IMR-90 (cell line): ENCODE measurements around the gene SIGLEC15. TPM values are rescaled to one million over a fixed set of nuclear protein-coding genes. Genes with fewer than 3 reads are reported as not detected.

Experiments used
- ATAC-seq: fragments of 200-7000 bp; cut with Tn5 transposase; 2 replicates; pipeline ENCODE4 v1.9.1; 2020; ENCODE audit warnings: low read depth, mild to moderate bottlenecking, moderate library complexity
- BruUV-seq: library from RNA; stranded (reverse); fragments of 400-500 nt; replicated peaks from 2 replicates; lab custom pipeline; 2021; lab: Mats Ljungman, UMichigan
- CTCF ChIA-PET: fragments of 300-600 bp; formaldehyde crosslinking; extraction: SDS; loops from one replicate; lab custom pipeline; 2021; ENCODE audit warnings: antibody characterized with exemption; lab: Yijun Ruan, JAX
- POLR2A ChIA-PET: fragments of 300-600 bp; sonication (Branson Sonifier 250); formaldehyde crosslinking; loops from one replicate; lab custom pipeline; 2022; ENCODE audit warnings: antibody characterized with exemption; ENCODE audit not compliant: unreplicated experiment; lab: Charles Lee
- DNase-seq: peaks from one replicate; pipeline ENCODE4 v3.0.0; 2013
- H2AFZ ChIP-seq: replicated peaks from 2 replicates; pipeline ENCODE3; 2013; ENCODE audit warnings: low read length, mild to moderate bottlenecking; ENCODE audit not compliant: poor library complexity
- H2AK5ac ChIP-seq: 2 replicates; pipeline ENCODE4 v1.6.1; 2013; ENCODE audit warnings: low read depth, low read length, inconsistent platforms
- H2AK9ac ChIP-seq: replicated peaks from 2 replicates; pipeline ENCODE3; 2013; ENCODE audit warnings: mild to moderate bottlenecking, low read depth, low read length, moderate library complexity; ENCODE audit not compliant: poor library complexity
- H2BK120ac ChIP-seq: 2 replicates; pipeline ENCODE4 v1.6.1; 2013; ENCODE audit warnings: low read depth, low read length, inconsistent platforms
- H2BK15ac ChIP-seq: 3 replicates; pipeline ENCODE4 v1.6.1; 2013; ENCODE audit warnings: low read depth, low read length, inconsistent platforms
- H2BK20ac ChIP-seq: 2 replicates; pipeline ENCODE4 v1.6.1; 2013; ENCODE audit warnings: low read depth, mild to moderate bottlenecking, inconsistent platforms, low read length, moderate library complexity
- H2BK5ac ChIP-seq: 2 replicates; pipeline ENCODE4 v1.6.1; 2013; ENCODE audit warnings: mild to moderate bottlenecking, low read depth, low read length, inconsistent platforms; ENCODE audit not compliant: poor library complexity, severe bottlenecking
- H3K14ac ChIP-seq: replicated peaks from 2 replicates; pipeline ENCODE4 v1.6.1; 2013; ENCODE audit warnings: low read depth, low read length, inconsistent platforms
- H3K18ac ChIP-seq: 2 replicates; pipeline ENCODE4 v1.6.1; 2013; ENCODE audit warnings: low read depth, low read length, control low read depth
- H3K23ac ChIP-seq: 2 replicates; pipeline ENCODE4 v1.6.1; 2013; ENCODE audit warnings: low read depth, low read length, inconsistent platforms
- H3K27ac ChIP-seq: 2 replicates; pipeline ENCODE4 v1.5.1; 2013; ENCODE audit warnings: mild to moderate bottlenecking, control low read depth, low read length; ENCODE audit not compliant: insufficient read depth
- H3K27me3 ChIP-seq: 2 replicates; pipeline ENCODE4 v1.6.1; 2013; ENCODE audit warnings: low read length; ENCODE audit not compliant: control insufficient read depth, insufficient read depth
- H3K36me3 ChIP-seq: 2 replicates; pipeline ENCODE4 v1.6.1; 2013; ENCODE audit warnings: low read length, mixed read lengths; ENCODE audit not compliant: control insufficient read depth, insufficient read depth
- H3K4ac ChIP-seq: 2 replicates; pipeline ENCODE4 v1.6.1; 2013; ENCODE audit warnings: low read depth, low read length, inconsistent platforms
- H3K4me1 ChIP-seq: 2 replicates; pipeline ENCODE4 v1.6.1; 2013; ENCODE audit warnings: low read length, mixed read lengths; ENCODE audit not compliant: control insufficient read depth, insufficient read depth
- H3K4me2 ChIP-seq: 2 replicates; pipeline ENCODE4 v1.6.1; 2013; ENCODE audit warnings: low read depth, mild to moderate bottlenecking, control low read depth, low read length, moderate library complexity
- H3K4me3 ChIP-seq: 2 replicates; pipeline ENCODE4 v1.5.1; 2013; ENCODE audit warnings: low read depth, mild to moderate bottlenecking, control low read depth, low read length, moderate library complexity; ENCODE audit not compliant: insufficient read depth
- H3K56ac ChIP-seq: 2 replicates; pipeline ENCODE4 v1.6.1; 2013; ENCODE audit warnings: low read length, inconsistent platforms; ENCODE audit not compliant: insufficient read depth; ENCODE audit errors: extremely low read depth
- H3K79me1 ChIP-seq, 2 experiments: 2 replicates each; pipeline ENCODE4 v1.6.1; 2013; ENCODE audit warnings: low read length in 2 of 2, inconsistent platforms in 1 of 2, low read depth in 1 of 2
- H3K9ac ChIP-seq: 2 replicates; pipeline ENCODE4 v1.6.1; 2013; ENCODE audit warnings: low read depth, low read length, control low read depth
- H3K9me1 ChIP-seq: 2 replicates; pipeline ENCODE4 v1.6.1; 2013; ENCODE audit warnings: low read length, inconsistent platforms; ENCODE audit not compliant: insufficient read depth
- H3K9me3 ChIP-seq: 2 replicates; pipeline ENCODE4 v1.6.1; 2013; ENCODE audit warnings: low read length; ENCODE audit not compliant: control insufficient read depth, insufficient read depth
- H4K20me1 ChIP-seq: 2 replicates; pipeline ENCODE4 v1.6.1; 2013; ENCODE audit warnings: low read length, inconsistent platforms; ENCODE audit not compliant: insufficient read depth
- H4K5ac ChIP-seq: 2 replicates; pipeline ENCODE4 v1.6.1; 2013; ENCODE audit warnings: mild to moderate bottlenecking, low read depth, low read length, control low read depth
- H4K8ac ChIP-seq, 2 experiments: 2 replicates each; pipeline ENCODE4 v1.6.1; 2013; ENCODE audit warnings: low read depth in 2 of 2, low read length in 2 of 2, control low read depth in 1 of 2, inconsistent platforms in 1 of 2
- H4K91ac ChIP-seq: 2 replicates; pipeline ENCODE4 v1.6.1; 2013; ENCODE audit warnings: low read depth, low read length, inconsistent platforms; ENCODE audit not compliant: insufficient read depth
- BHLHE40 ChIP-seq: fragments of 150-350 bp; IDR thresholded peaks from 2 replicates; pipeline ENCODE4 v1.6.1; 2016; ENCODE audit warnings: mild to moderate bottlenecking, low read depth, low read length
- CEBPB ChIP-seq: IDR thresholded peaks from 2 replicates; pipeline ENCODE4 v1.6.1; 2012; ENCODE audit warnings: low read depth, low read length, improper control_type of control experiment
- CHD1 ChIP-seq: IDR thresholded peaks from 2 replicates; pipeline ENCODE4 v1.6.1; 2012; ENCODE audit warnings: low read depth, low read length, improper control_type of control experiment
- FOS ChIP-seq: fragments of 150-350 bp; IDR thresholded peaks from 2 replicates; pipeline ENCODE4 v1.6.1; 2016; ENCODE audit warnings: low read depth, low read length
- MAFK ChIP-seq: IDR thresholded peaks from 2 replicates; pipeline ENCODE4 v1.6.1; 2012; ENCODE audit warnings: low read depth, low read length, improper control_type of control experiment
- MAZ ChIP-seq: IDR thresholded peaks from 2 replicates; pipeline ENCODE4 v1.6.1; 2012; ENCODE audit warnings: low read depth, mild to moderate bottlenecking, low read length, improper control_type of control experiment, moderate library complexity, borderline replicate concordance
- MXI1 ChIP-seq: IDR thresholded peaks from 2 replicates; pipeline ENCODE4 v1.6.1; 2012; ENCODE audit warnings: low read depth, mild to moderate bottlenecking, low read length, moderate library complexity, borderline replicate concordance
- NFE2L2 ChIP-seq: fragments of 150-350 bp; IDR thresholded peaks from 2 replicates; pipeline ENCODE4 v1.6.1; 2016; ENCODE audit warnings: low read depth, mild to moderate bottlenecking, low read length
- POLR2A ChIP-seq: IDR thresholded peaks from 2 replicates; pipeline ENCODE4 v1.6.1; 2012; ENCODE audit warnings: mild to moderate bottlenecking, low read depth, low read length
- RAD21 ChIP-seq: IDR thresholded peaks from 2 replicates; pipeline ENCODE4 v1.6.1; 2012; ENCODE audit warnings: low read length, improper control_type of control experiment
- RCOR1 ChIP-seq: IDR thresholded peaks from 2 replicates; pipeline ENCODE4 v1.6.1; 2012; ENCODE audit warnings: mild to moderate bottlenecking, low read length, improper control_type of control experiment; ENCODE audit not compliant: insufficient replicate concordance
- RFX5 ChIP-seq: IDR thresholded peaks from 2 replicates; pipeline ENCODE4 v1.8.0; 2012; ENCODE audit warnings: low read depth, mild to moderate bottlenecking, low read length, moderate library complexity
- SMC3 ChIP-seq: fragments of 150-350 bp; IDR thresholded peaks from 2 replicates; pipeline ENCODE4 v1.6.1; 2016; ENCODE audit warnings: low read depth, mild to moderate bottlenecking, antibody characterized with exemption, low read length, moderate library complexity
- WGBS, 2 experiments: methylation state at CpG; one replicate each; pipeline versions ENCODE4 v1.1.5 to v1.1.7; 2013; ENCODE audit warnings: missing lambda C conversion rate in 2 of 2; ENCODE audit not compliant: insufficient read length in 1 of 2; ENCODE audit errors: extremely low coverage in 2 of 2; 5-methylcytosine and 5-hydroxymethylcytosine counted together
- dilution Hi-C: fragments of 300-500 bp; cut with HindIII; formaldehyde crosslinking; loops from one replicate; pipeline ENCODE4 v1.14.3; 2018; ENCODE audit warnings: low sequenced_read_pairs; ENCODE audit not compliant: unreplicated experiment
- in situ Hi-C: fragments of 300-500 bp; cut with MboI; formaldehyde crosslinking; loops from 3 replicates; pipeline ENCODE4 v1.14.3; 2019; ENCODE audit warnings: low sequenced_read_pairs, inconsistent platforms, mixed read lengths
- intact Hi-C: fragments of 100-400 bp; cut with micrococcal nuclease; formaldehyde crosslinking; loops from 2 replicates; pipeline ENCODE4 v1.10.0; 2022
- polyA plus RNA-seq, 3 experiments: library from polyadenylated mRNA; depleted of rRNA; stranded (reverse); fragments of >200 nt; gene quantifications; 2 replicates each; pipeline ENCODE4 v1.2.3, GENCODE V29; 2012; ENCODE audit warnings: low replicate concordance in 1 of 3
- total RNA-seq: library from RNA; depleted of rRNA; stranded (reverse); fragments of >200 nt; gene quantifications from 2 replicates; pipeline ENCODE4 v1.2.3, GENCODE V29; 2012
- TF ChIP-seq, protein P1 (sequence below): fragments of 150-350 bp; IDR thresholded peaks from 2 replicates; pipeline ENCODE4 v1.6.1; 2016; ENCODE audit warnings: low read depth, mild to moderate bottlenecking, low read length, moderate library complexity, borderline replicate concordance
- TF ChIP-seq, protein P2 (sequence below): conservative IDR thresholded peaks from 2 replicates; pipeline ENCODE4 v1.5.1; 2012; ENCODE audit warnings: mild to moderate bottlenecking, low read depth, low read length, improper control_type of control experiment
- TF ChIP-seq, protein P3 (sequence below): fragments of 150-350 bp; IDR thresholded peaks from 2 replicates; pipeline ENCODE4 v1.6.1; 2017; ENCODE audit warnings: mild to moderate bottlenecking, antibody characterized with exemption, low read length, low read depth

Gene SIGLEC15
- total and polyA plus RNA-seq, 2 of the 4 experiments (the other 2 are of a cell fraction): 1.1 to 1.8 TPM

DNA sequence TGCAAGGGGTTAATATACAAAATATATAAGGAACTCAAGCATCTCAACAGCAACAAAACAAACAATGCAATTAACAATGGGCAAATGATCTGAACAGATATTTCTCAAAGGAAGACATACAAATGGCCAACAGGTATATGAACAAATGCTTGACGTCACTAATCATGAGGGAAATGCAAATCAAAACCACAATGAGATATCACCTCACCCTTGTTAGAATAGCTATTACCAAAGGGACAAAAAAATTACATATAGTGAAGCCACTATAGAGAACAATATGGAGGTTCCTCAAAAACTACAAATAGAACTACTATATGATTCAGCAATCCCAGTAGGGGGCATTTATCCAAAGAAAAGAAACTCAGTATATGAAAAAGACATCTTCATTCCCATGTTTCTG, 3.8 kb upstream of the SIGLEC15 start:
- intact Hi-C loops: no loop called here
- Histone ChIP-seq H3K79me1 (peaks cover 0 to 9% of the 10 kb centered on the region in 2 experiments; a peak in 2 of 4 replicates), H4K8ac (no peak overlapping the region), H2AK5ac (no peak overlapping the region), H3K23ac (no peak overlapping the region), H3K9ac (no peak overlapping the region), H2AFZ (no peak overlapping the region), H2BK120ac (no peak overlapping the region), H3K18ac (no peak overlapping the region), H3K27ac (no peak overlapping the region), H3K36me3 (no peaks in the 10 kb centered on the region), H3K27me3 (no peaks in the 10 kb centered on the region), H3K56ac (no peak overlapping the region), H3K4me3 (no peak overlapping the region), H2AK9ac (no peak overlapping the region), H2BK20ac (no peak overlapping the region), H3K4me1 (no peaks in the 10 kb centered on the region; the same call in 1 of the 2 replicates), H4K20me1 (no peaks in the 10 kb centered on the region), H3K14ac (no peak overlapping the region), H3K4ac (no peak overlapping the region), H3K4me2 (no peak overlapping the region), H4K5ac (no peak overlapping the region), H3K9me1 (peaks cover 16% of the 10 kb centered on the region), H4K91ac (no peak overlapping the region), H2BK15ac (no peak overlapping the region), H2BK5ac (no peak overlapping the region), H3K9me3 (no peaks in the 10 kb centered on the region)
- in situ Hi-C loops: no loop called here
- dilution Hi-C loops: no loop called here
- WGBS, 2 experiments: no CpG with 5 or more reads among the region's 1 CpG
- ChIA-PET POLR2A (no interaction called here), CTCF (no interaction called here)
- no peak for DNase-seq
- BruUV-seq: no TSS peak
- ATAC-seq: no peak
- no peak for TF ChIP-seq FOS
- TF ChIP-seq, protein P1, sequence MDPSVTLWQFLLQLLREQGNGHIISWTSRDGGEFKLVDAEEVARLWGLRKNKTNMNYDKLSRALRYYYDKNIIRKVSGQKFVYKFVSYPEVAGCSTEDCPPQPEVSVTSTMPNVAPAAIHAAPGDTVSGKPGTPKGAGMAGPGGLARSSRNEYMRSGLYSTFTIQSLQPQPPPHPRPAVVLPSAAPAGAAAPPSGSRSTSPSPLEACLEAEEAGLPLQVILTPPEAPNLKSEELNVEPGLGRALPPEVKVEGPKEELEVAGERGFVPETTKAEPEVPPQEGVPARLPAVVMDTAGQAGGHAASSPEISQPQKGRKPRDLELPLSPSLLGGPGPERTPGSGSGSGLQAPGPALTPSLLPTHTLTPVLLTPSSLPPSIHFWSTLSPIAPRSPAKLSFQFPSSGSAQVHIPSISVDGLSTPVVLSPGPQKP: no peak
- no peak for TF ChIP-seq BHLHE40
- no peak for TF ChIP-seq NFE2L2
- no peak for TF ChIP-seq MXI1
- TF ChIP-seq RAD21: no peak
- TF ChIP-seq CHD1: no peak
- no peak for TF ChIP-seq MAFK
- no peak for TF ChIP-seq SMC3
- no peak for TF ChIP-seq POLR2A
- TF ChIP-seq RFX5: no peak
- no peak for TF ChIP-seq CEBPB
- no peak for TF ChIP-seq RCOR1
- TF ChIP-seq MAZ: no peak
- TF ChIP-seq, protein P2, sequence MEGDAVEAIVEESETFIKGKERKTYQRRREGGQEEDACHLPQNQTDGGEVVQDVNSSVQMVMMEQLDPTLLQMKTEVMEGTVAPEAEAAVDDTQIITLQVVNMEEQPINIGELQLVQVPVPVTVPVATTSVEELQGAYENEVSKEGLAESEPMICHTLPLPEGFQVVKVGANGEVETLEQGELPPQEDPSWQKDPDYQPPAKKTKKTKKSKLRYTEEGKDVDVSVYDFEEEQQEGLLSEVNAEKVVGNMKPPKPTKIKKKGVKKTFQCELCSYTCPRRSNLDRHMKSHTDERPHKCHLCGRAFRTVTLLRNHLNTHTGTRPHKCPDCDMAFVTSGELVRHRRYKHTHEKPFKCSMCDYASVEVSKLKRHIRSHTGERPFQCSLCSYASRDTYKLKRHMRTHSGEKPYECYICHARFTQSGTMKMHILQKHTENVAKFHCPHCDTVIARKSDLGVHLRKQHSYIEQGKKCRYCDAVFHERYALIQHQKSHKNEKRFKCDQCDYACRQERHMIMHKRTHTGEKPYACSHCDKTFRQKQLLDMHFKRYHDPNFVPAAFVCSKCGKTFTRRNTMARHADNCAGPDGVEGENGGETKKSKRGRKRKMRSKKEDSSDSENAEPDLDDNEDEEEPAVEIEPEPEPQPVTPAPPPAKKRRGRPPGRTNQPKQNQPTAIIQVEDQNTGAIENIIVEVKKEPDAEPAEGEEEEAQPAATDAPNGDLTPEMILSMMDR: no peak
- TF ChIP-seq, protein P3, sequence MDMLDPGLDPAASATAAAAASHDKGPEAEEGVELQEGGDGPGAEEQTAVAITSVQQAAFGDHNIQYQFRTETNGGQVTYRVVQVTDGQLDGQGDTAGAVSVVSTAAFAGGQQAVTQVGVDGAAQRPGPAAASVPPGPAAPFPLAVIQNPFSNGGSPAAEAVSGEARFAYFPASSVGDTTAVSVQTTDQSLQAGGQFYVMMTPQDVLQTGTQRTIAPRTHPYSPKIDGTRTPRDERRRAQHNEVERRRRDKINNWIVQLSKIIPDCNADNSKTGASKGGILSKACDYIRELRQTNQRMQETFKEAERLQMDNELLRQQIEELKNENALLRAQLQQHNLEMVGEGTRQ: no peak
